ENCODE measurements around the gene PPIL1.

DNA sequence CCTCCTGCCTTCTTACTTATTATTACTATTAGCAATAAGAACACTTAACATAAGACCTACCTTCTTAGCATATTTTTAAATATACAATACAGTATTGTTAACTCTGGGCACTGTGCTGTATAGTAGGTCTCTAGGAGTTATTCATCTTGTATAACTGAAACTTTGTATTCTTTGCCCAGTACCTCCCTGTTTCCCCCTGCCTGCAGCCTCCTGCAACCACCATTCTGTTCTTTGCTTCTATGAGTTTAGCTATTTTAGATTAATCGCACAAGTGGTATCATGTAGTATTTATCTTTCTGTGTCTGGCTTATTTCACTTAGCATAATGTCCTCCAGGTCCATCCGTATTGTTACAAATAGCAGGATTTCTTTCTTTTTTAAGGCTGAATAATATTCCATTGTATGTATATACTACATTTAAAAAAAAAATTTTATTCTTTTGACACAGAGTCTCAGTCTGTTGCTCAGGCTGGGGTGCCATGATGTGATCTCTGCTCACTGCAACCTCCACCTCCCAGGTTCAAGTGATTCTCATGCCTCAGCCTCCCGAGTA lies 15.6 kb upstream of the PPIL1 start:
- no peak for TF ChIP-seq EZH2 (IDR thresholded peaks at IDR 0.05; ENCODE audit: low read length)
- no peak for TF ChIP-seq CTCF (optimal IDR thresholded peaks at IDR 0.05 in 1 of 3, IDR thresholded peaks at IDR 0.05 in 1 of 3, conservative IDR thresholded peaks at IDR 0.05 in 1 of 3; ENCODE audit: extremely low read depth in 1 of 3, insufficient read depth in 2 of 3, low read length in 3 of 3)

Measured in keratinocyte (primary cell).